ENCODE data around the gene OSBP.
"Not testable (repeated sequence)": the region's sequence is repeated elsewhere in the genome, so short reads cannot be mapped to it uniquely, and the experiment has no call there.

Gene OSBP

DNA sequence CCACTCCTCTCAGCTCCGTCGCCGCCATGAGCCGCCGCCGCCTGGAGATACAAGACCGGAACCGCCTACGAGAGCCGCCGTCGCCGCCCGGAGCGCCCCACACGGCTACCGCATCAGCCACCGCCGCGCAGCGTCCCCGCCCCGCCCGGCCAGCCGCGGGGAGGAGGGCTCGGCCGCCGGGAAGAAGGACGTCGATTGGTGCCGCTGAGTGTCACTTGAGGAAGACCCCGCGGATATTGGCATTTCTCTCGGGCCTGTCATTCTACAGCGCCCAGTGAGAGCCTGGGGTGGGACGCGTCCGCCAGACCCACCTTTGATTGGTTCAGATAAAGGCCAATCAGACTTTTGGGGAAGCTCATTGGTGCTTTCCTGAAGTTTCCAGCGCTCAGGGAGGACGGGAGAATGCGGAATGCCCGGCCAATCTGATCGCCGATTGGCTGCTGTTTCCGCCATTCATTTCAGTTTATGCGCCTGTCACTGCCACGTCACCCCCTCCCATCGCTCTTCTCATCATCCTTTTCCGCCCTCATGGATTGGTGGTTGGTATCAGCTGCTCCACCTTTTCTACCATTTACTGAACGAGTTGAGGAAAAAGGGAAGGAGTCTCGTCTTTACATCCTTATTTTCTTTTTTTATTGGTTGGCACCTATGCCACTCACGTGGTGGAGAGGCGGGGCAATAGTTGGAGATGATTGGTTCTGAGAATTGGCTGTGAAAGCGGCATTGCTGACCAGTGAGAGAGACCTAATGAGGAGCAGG is at the start of gene OSBP:
Gene OSBP, minus strand, starts transcription at position 138 of the 759 bp plus-strand sequence. Its CDS starts 110 bp downstream, at position 28.
- intact Hi-C loops (cut with DNase I), result loop anchor here (1.0 to 10.0 kb wide), 3 partner anchors 53 to 139 kb away; partner anchors contain the start of genes PATL1 and STX3
- peak; percentile 98 to 100 (median 100) for DNase-seq

DNA sequence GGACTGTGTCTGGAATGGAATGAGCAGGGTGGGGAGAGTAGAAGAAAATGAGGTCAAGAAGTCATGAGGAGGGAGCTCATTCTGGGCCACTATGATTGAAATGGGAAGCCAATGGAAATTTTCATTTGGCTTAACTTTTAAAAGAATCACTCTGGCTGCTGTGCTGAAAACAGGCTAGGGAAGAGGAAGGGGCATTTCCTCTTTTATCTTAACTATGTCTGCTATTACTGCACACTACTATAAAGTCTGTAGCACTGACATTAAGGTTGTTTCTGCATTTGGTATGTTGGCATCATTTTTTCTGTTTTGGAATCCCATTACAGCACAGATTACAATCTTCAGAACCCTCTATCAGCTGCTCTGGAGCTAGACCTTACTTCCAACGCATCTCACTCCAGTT is 45.0 kb upstream of the OSBP start:
- intact Hi-C loops (cut with DNase I), result no loop called here
- no peak for DNase-seq

DNA sequence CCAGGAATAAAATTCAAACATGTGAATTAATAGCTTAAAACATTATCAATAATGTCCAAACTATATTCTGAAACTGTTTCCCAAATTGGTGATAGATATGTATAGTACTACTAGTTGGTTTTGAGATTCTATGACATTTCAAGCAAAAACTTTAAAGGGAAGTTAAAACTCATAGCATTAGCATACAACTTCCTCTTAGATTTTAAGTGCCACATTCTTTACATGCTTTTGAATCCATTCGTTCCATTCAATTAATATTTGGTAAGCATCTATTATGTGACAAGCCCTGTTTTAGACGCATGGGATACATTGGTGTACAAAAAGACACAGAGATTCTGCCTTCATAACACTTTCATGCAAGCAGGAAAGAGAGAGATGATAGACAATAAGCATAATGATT is 44.4 kb upstream of the OSBP start:
- DNase-seq, result no peak
- intact Hi-C loops (cut with DNase I), result no loop called here

DNA sequence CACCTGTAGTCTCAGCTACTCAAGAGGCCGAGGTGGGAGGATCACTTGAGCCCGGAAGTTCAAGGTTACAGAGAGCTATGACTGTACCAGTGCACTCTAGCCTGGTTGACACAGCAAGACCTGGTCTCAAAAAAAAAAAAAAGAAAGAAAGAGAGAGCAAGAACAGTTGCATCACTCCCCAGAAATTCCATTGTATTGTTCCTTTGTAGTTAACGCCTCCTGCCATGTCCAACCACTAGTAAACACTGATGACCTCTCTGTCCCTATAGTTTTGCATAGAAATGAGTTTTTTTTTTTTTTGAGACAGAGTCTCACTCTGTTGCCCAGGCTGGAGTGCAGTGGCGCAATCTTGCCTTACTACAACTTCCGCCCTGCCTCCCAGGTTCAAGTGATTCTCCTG is 42.5 kb upstream of the OSBP start:
- intact Hi-C loops (cut with DNase I), result no loop called here
- DNase-seq, result no peak

DNA sequence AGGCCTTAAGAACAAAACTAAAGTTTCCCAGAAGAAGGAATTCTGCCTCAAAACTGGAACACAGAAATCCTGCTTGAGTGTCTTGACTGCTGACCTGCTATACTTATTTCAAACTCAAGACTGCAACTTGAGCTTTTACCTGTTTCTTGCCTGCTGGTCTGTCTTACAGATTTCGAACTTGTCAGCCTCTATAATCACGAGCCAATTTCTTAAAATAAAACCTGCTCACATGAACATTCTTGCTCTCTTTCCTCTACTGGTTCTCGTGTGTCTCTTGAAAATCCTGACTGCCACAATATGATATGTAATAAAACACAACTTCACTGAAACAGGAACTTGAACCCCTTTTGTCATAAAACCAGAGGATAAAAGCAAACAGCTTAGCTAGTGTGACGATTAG is 39.3 kb upstream of the OSBP start:
- no peak for DNase-seq
- intact Hi-C loops (cut with DNase I), result no loop called here

DNA sequence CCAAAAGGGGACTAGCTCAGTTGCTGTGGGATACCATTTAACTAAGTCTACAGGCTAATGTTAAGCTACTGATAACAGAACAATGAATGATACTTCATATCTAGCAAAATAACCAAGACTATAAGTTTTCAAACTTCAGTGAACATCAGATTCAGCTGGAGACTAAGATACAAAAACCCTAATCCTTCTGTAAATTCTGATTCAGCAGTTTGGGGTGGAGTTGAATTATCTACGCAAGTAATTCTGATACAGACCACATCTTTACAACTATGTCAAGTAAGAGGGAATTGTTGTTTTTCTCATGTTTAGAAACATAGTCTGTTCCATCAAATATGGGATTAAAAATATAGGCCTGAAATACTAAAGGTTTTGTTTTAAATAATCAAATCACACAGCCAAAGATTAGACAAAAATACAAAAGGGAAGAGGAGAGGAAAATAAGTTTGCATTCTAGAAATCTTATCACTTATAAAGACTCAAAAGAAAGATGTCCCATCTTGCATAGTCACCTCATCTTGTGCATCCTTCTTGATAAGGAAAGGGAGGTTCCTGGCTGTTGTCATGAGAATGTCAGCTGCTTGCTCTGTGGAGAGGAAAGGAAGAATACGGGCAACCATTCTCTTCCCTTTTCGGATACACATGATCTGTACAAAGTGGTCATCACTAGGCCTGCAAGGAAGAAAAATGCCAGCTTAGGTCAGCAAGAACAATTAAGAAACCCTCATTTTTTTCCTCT is 31.8 kb upstream of the OSBP start:
- intact Hi-C loops (cut with DNase I), result no loop called here
- DNase-seq, result no peak

DNA sequence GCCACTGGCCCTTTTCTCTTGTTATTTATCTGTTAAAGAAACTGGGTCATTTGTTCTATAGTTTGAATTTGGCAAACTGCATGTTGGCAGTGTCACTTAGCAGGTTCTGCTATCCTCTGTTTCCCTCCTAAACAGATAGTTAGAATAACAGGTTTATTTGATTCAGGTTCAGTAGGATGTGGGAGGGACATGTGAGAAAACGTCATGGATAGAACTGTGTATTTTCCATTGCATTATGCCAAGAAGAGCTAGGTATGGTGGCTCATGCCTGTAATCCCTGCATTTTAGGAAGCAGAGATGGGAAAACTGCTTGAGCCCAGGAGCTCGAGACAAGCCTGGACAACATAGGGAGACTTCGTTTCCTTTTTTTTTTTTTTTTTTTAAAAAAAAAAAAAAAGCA is 29.0 kb upstream of the OSBP start:
- no peak for DNase-seq
- intact Hi-C loops (cut with DNase I), result no loop called here

- intact Hi-C loops (cut with DNase I), result no loop called here
- DNase-seq, result no peak
These were observed 27.8 kb upstream of the OSBP start for GRCh38 chr11:59643390-59643789.

- DNase-seq, result no peak
- intact Hi-C loops (cut with DNase I), result no loop called here
These were observed 25.6 kb upstream of the OSBP start for GRCh38 chr11:59641156-59641555.

- DNase-seq, result no peak
- intact Hi-C loops (cut with DNase I), result no loop called here
These were observed 14.9 kb upstream of the OSBP start for GRCh38 chr11:59630493-59630892.

DNA sequence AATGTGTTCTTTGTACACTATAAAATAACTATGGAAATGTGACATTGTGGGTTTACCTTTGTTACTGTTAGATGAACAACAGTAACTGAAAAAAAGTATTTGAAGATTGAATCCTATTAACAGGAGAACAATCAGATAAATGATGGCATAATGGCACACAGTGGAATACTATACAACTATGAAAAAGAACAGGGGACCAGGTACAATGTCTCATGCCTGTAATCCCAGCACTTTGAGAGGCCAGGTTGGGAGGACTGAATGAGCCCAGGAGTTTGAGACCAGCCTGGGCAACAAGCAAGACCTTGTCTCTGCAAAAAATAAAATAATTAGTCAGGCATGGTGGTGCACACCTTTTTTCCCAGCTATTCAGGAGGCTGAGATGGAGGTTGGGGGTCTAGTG is 14.4 kb upstream of the OSBP start:
- intact Hi-C loops (cut with DNase I), result no loop called here
- no peak for DNase-seq

DNA sequence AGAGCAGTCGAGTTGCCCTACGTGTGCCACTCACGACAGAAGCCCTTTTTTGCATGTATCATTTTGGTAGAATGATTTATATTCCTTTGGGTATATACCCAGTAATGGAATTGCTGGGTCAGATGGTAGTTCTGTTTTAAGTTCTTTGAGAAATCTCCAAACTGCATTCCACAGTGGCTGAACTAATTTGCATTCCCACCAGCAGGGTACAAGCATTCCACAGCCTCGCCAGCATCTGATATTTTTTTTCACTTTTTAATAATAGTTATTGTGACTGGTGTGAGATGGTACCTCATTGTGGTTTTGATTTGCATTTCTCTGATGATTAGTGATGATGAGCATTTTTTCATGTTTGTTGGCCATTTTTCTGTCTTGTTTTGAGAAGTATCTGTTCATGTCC is 11.4 kb upstream of the OSBP start:
- DNase-seq; intact Hi-C loops (cut with DNase I): not testable (repeated sequence)

- intact Hi-C loops (cut with DNase I), result no loop called here
These were observed 10.1 kb upstream of the OSBP start for GRCh38 chr11:59625703-59626102.

DNA sequence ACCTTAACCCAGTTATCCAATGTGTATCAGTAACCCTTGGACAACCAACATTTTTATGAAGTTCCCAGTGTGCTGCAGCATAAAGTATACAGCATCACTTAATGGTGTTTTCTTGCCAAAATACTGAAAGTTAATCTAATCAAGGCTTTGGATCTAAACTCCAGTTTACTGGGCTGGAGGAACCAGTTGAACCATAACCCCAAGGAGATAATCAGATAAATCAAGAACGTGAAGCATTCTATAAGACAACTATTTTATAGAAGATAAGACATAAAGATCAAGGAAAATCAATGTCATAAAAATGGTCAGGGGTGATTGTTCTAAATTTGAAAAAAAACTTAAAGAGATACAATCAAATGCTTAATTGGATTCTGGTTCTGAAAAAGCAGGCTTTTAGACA is 2.3 kb upstream of the OSBP start:
- DNase-seq, result no peak
- intact Hi-C loops (cut with DNase I), result loop anchor here (2.0 to 10.0 kb wide), 2 partner anchors 57 to 137 kb away; partner anchors contain the start of gene STX3

More at GRCh38 chr11:59625703-59626102, 10.1 kb upstream of the OSBP start:
- DNase-seq, result no peak

- DNase-seq, result peak in 1 of 10 donors; percentile 99
- intact Hi-C loops (cut with DNase I), result loop anchor here (1.0 to 10.0 kb wide), 3 partner anchors 53 to 138 kb away; partner anchors contain the start of genes PATL1 and STX3
These were observed 915 bp upstream of the OSBP start for GRCh38 chr11:59616396-59616982.

- intact Hi-C loops (cut with DNase I), result loop anchor here (10.0 kb wide), 1 partner anchor 140 kb away; the partner anchor contains the start of gene STX3
- DNase-seq, result peak in 9 of 10 donors; percentile 20 to 88 (median 29)
These were observed 396 bp downstream of the OSBP start for GRCh38 chr11:59615120-59615636.

- intact Hi-C loops (cut with DNase I), result loop anchor here (10.0 kb wide), 1 partner anchor 140 kb away; the partner anchor contains the start of gene STX3
- DNase-seq, result no peak
These were observed 1.1 kb downstream of the OSBP start for GRCh38 chr11:59614277-59615119.

GRCh38 chr11:59611570-59612565 is 3.7 kb downstream of the OSBP start:
- no peak for DNase-seq
- intact Hi-C loops (cut with DNase I), result loop anchor here (10.0 kb wide), 1 partner anchor 143 kb away; the partner anchor contains the start of gene STX3

- no peak for DNase-seq
- intact Hi-C loops (cut with DNase I), result loop anchor here (10.0 kb wide), 1 partner anchor 145 kb away; the partner anchor contains the start of gene STX3
These were observed 5.3 kb downstream of the OSBP start for GRCh38 chr11:59610289-59610688.
